BE2C (cell line): Measurements from ENCODE around the gene CP.
"Not testable (repeated sequence)": the region's sequence is repeated elsewhere in the genome, so short reads cannot be mapped to it uniquely, and the experiment has no call there.

ENCODE experiments used
- DNase-seq: peaks from one replicate; pipeline ENCODE4 v3.0.0-alpha.2; 2020
- H3K27me3 ChIP-seq: fragments of 250-450 bp; sonication (Bioruptor Pico); 2 replicates; pipeline ENCODE4 v1.5.1; 2020; ENCODE audit warnings: mild to moderate bottlenecking
- H3K36me3 ChIP-seq: fragments of 250-450 bp; sonication (Bioruptor Pico); 2 replicates; pipeline ENCODE4 v1.5.1; 2020; ENCODE audit warnings: mild to moderate bottlenecking
- H3K4me1 ChIP-seq: fragments of 250-450 bp; sonication (Bioruptor Pico); 2 replicates; pipeline ENCODE4 v1.5.1; 2020
- H3K4me3 ChIP-seq: 2 replicates; pipeline ENCODE4 v1.5.1; 2011; ENCODE audit warnings: low read depth, low read length
- H3K9me3 ChIP-seq: fragments of 250-450 bp; sonication (Bioruptor Pico); 2 replicates; pipeline ENCODE4 v1.5.1; 2020
- TF ChIP-seq, protein P1 (sequence below): IDR thresholded peaks from 2 replicates; pipeline ENCODE4 v1.5.1; 2012; ENCODE audit warnings: mild to moderate bottlenecking, low read depth, low read length

The CP gene

DNA sequence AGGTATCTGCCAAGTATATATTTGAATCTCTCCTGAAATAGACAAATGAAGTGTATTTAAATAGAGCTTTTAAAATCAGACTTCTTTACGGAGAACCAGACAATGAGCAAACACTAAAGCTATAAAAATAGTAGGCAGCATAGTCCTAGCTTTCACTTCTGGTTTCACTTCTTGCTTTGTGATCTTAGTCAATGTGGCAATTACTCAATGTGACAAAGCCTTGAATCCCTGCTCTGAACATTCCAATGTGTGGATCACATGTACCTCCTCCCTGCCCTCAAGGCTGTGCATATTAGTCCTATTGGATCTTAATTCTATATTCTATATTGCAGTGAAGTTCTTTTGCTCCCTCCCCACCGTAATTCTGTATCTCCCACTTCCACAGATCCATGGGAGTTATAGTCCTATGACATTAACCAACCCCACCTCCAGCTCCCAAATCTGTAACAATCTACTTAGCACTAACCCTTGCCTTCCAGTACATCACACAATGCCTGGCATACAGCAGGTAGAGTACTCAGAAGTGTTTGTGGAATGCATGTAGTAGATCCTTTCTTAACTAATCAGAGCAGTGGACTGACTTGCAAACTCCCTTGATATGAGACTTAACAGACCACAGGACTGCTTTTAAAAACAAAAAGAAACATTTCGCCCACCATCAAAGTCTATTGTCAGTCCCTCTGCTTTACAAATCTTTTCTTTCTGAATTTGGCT is 24.3 kb upstream of the CP start:
- no peaks in the 10 kb centered on the region for H3K9me3 ChIP-seq
- H3K4me3 ChIP-seq: no peak overlapping the region
- DNase-seq: no peak
- TF ChIP-seq, protein P1, sequence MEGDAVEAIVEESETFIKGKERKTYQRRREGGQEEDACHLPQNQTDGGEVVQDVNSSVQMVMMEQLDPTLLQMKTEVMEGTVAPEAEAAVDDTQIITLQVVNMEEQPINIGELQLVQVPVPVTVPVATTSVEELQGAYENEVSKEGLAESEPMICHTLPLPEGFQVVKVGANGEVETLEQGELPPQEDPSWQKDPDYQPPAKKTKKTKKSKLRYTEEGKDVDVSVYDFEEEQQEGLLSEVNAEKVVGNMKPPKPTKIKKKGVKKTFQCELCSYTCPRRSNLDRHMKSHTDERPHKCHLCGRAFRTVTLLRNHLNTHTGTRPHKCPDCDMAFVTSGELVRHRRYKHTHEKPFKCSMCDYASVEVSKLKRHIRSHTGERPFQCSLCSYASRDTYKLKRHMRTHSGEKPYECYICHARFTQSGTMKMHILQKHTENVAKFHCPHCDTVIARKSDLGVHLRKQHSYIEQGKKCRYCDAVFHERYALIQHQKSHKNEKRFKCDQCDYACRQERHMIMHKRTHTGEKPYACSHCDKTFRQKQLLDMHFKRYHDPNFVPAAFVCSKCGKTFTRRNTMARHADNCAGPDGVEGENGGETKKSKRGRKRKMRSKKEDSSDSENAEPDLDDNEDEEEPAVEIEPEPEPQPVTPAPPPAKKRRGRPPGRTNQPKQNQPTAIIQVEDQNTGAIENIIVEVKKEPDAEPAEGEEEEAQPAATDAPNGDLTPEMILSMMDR: no peak
- H3K27me3 ChIP-seq: no peaks in the 10 kb centered on the region
- no peaks in the 10 kb centered on the region for H3K4me1 ChIP-seq
- H3K36me3 ChIP-seq: no peaks in the 10 kb centered on the region

GRCh38 chr3:149243540-149243939 is 21.9 kb upstream of the CP start:
- TF ChIP-seq, protein P1: no peak
- Histone ChIP-seq H3K4me1 (no peaks in the 10 kb centered on the region), H3K9me3 (no peaks in the 10 kb centered on the region), H3K36me3 (no peaks in the 10 kb centered on the region), H3K4me3 (no peak overlapping the region), H3K27me3 (no peaks in the 10 kb centered on the region)
- no peak for DNase-seq

GRCh38 chr3:149239357-149239936 is 17.8 kb upstream of the CP start:
- no peaks in the 10 kb centered on the region for H3K4me1 ChIP-seq
- no peak overlapping the region for H3K4me3 ChIP-seq
- TF ChIP-seq, protein P1: no peak
- no peaks in the 10 kb centered on the region for H3K9me3 ChIP-seq
- no peaks in the 10 kb centered on the region for H3K36me3 ChIP-seq
- no peak for DNase-seq
- no peaks in the 10 kb centered on the region for H3K27me3 ChIP-seq

GRCh38 chr3:149238268-149238667 is 16.6 kb upstream of the CP start:
- DNase-seq, H3K36me3 ChIP-seq, H3K27me3 ChIP-seq, H3K9me3 ChIP-seq, H3K4me1 ChIP-seq, H3K4me3 ChIP-seq: not testable (repeated sequence)

DNA sequence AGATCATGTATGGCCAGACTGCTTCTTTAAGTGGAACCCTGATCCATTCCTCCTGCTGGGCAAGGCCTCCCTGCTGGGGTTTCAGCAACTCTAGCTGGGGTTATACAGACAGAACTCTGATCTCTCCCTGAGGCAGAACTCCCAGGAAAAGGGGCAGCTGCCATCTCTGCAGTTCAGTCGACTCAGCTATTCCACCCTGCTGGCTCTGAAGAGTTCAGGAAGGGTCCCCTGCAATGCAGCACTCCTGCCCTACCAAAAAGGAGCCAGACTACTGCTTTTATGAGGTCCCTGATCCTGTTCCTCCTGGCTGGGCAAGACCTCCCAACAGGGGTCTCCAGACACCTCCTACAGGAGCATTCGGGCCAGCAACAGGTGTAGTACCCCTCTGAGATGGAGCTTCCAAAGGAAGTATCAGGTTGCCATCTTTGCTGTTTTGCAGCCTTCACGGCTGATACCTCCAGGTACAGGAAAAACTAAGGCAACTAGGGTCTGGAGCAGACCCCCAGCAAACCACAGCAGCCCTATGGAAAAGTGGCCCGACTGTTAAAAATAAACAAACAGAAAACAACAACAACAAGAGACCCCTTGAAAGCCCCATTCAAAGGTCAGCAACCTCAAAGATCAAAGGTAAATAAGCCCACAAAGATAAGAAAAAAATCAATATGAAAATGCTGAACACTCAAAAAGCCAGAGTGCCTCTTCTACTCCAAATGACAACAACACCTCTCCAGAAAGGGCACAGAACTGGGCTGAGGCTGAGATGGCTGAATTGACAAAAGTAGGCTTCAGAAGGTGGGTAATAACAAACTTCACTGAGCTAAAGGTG is 14.2 kb upstream of the CP start:
- H3K4me3 ChIP-seq: no peak overlapping the region
- TF ChIP-seq, protein P1: no peak
- H3K4me1 ChIP-seq: no peaks in the 10 kb centered on the region
- peaks cover 4% of the 10 kb centered on the region for H3K9me3 ChIP-seq
- DNase-seq: no peak
- H3K27me3 ChIP-seq: no peaks in the 10 kb centered on the region
- H3K36me3 ChIP-seq: no peaks in the 10 kb centered on the region

DNA sequence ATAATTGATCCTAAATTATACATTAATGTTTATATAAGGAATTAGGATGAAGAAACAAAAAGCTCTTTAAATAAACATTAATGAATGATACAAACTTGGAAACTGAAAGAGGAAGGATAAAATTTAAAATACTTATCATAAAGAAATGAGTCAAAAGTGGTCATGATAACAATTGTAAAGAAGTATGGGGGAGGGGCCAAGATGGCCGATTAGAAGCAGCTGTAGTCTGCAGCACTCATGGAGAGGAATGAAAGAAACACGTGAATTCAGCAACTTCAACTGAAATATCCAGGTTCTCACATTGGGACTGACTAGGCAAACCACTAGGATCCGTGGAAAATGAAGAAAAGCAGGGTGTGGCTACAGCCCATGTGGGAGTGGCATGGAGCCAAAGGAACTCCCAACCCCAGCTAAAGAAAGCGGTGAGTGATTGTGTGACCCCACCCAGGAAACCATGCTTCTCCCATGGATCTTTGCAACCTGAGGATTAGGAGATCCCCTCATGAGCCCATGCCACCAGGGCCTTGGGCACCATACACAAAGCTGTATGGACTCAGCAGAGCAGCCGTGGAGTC is 13.1 kb upstream of the CP start:
- TF ChIP-seq, protein P1: no peak
- Histone ChIP-seq H3K4me1 (no peaks in the 10 kb centered on the region), H3K27me3 (no peaks in the 10 kb centered on the region), H3K36me3 (no peaks in the 10 kb centered on the region), H3K4me3 (no peak overlapping the region), H3K9me3 (peaks cover 4% of the 10 kb centered on the region)
- DNase-seq: no peak
